Measurements from ENCODE around the gene FCN1. TPM values are rescaled to one million over a fixed set of nuclear protein-coding genes. Genes with fewer than 3 reads are reported as not detected.

The FCN1 gene
- polyA plus RNA-seq, 1 of the 3 experiments (the other 2 are of a cell fraction) = not detected

DNA sequence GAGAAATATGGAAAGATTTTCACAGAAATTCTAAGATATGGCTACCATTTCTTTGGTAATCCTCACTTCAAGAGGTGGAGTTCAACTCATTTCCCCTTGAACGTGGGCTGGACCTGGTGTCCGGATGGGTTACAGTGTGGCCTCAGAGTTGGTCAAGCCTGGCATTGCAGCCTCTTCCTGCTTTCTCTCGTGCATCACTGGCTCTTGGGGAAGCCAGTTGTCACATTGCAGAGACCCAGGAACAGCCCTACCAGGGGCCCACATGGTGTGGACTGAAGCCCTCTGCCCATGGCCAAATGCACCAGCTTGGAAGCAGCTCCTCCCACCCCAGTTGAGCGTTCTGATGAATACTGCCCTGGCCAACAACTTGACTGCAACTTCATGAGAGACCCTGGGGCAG is 47.7 kb upstream of the FCN1 start:
- H3K27me3 ChIP-seq (ENCODE audit: insufficient read depth) = no peaks in the 10 kb centered on the region
- H3K4me3 ChIP-seq (ENCODE audit: low read depth in 2 of 2, low read length in 1 of 2) = no peak overlapping the region
- WGBS (ENCODE audit: low lambda C conversion rate) = 16% methylated on average over 2 of the region's 4 CpGs
- no peaks in the 10 kb centered on the region for H3K36me3 ChIP-seq (replicated peaks in 1 of 2; ENCODE audit: control insufficient read depth in 1 of 2, insufficient read depth in 2 of 2, low read length in 1 of 2)
- H3K79me2 ChIP-seq (ENCODE audit: insufficient read depth) = no peaks in the 10 kb centered on the region
- H2AFZ ChIP-seq (ENCODE audit: low read depth) = no peak overlapping the region
- H3K9ac ChIP-seq = no peak overlapping the region
- ChIA-PET POLR2A (no interaction called here), CTCF (no interaction called here)
- no peaks in the 10 kb centered on the region for H3F3A ChIP-seq (replicated peaks; ENCODE audit: insufficient read depth)
- no peak overlapping the region for H3K27ac ChIP-seq (ENCODE audit: low read depth in 2 of 2, low read length in 1 of 2)
- no peaks in the 10 kb centered on the region for H3K9me2 ChIP-seq
- peaks cover 0 to 2% of the 10 kb centered on the region in 2 experiments; a peak in 1 of 4 replicates for H3K4me1 ChIP-seq (ENCODE audit: control insufficient read depth in 1 of 2, insufficient read depth in 2 of 2, low read depth in 1 of 2, low read length in 1 of 2)
- no peak for TF ChIP-seq EP300 (IDR thresholded peaks at IDR 0.05; ENCODE audit: borderline replicate concordance in 1 of 2, low read depth in 1 of 2, low read length in 1 of 2)
- no peak for TF ChIP-seq RCOR1 (IDR thresholded peaks at IDR 0.05; ENCODE audit: low read length)
- TF ChIP-seq, protein P1, sequence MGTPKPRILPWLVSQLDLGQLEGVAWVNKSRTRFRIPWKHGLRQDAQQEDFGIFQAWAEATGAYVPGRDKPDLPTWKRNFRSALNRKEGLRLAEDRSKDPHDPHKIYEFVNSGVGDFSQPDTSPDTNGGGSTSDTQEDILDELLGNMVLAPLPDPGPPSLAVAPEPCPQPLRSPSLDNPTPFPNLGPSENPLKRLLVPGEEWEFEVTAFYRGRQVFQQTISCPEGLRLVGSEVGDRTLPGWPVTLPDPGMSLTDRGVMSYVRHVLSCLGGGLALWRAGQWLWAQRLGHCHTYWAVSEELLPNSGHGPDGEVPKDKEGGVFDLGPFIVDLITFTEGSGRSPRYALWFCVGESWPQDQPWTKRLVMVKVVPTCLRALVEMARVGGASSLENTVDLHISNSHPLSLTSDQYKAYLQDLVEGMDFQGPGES (IDR thresholded peaks at IDR 0.05; ENCODE audit: low read depth, low read length) = no peak
- no peak for TF ChIP-seq USF1 (IDR thresholded peaks at IDR 0.05; ENCODE audit: borderline replicate concordance, low read depth)
- no peak for TF ChIP-seq NFIC (IDR thresholded peaks at IDR 0.05; ENCODE audit: borderline replicate concordance)
- no peak for TF ChIP-seq NRF1 (IDR thresholded peaks at IDR 0.05; ENCODE audit: low read depth, low read length)
- TF ChIP-seq FOSL2 (IDR thresholded peaks at IDR 0.05; ENCODE audit: borderline replicate concordance, low read depth) = no peak
- TF ChIP-seq MEF2A (IDR thresholded peaks at IDR 0.05; ENCODE audit: borderline replicate concordance, low read depth) = no peak
- no peak for TF ChIP-seq GATA2 (CRISPR knock-in tag; IDR thresholded peaks at IDR 0.05)
- no peak for TF ChIP-seq TEAD4 (IDR thresholded peaks at IDR 0.05; ENCODE audit: borderline replicate concordance, insufficient read depth)
- TF ChIP-seq FOXJ3 (CRISPR knock-in tag; IDR thresholded peaks at IDR 0.05) = no peak
- TF ChIP-seq GABPA (IDR thresholded peaks at IDR 0.05; ENCODE audit: low read depth) = no peak
- H3K4me2 ChIP-seq = no peak overlapping the region
- DNase-seq = no peak
- no peaks in the 10 kb centered on the region for H3K9me3 ChIP-seq
- H4K20me1 ChIP-seq (ENCODE audit: insufficient read depth) = no peaks in the 10 kb centered on the region

DNA sequence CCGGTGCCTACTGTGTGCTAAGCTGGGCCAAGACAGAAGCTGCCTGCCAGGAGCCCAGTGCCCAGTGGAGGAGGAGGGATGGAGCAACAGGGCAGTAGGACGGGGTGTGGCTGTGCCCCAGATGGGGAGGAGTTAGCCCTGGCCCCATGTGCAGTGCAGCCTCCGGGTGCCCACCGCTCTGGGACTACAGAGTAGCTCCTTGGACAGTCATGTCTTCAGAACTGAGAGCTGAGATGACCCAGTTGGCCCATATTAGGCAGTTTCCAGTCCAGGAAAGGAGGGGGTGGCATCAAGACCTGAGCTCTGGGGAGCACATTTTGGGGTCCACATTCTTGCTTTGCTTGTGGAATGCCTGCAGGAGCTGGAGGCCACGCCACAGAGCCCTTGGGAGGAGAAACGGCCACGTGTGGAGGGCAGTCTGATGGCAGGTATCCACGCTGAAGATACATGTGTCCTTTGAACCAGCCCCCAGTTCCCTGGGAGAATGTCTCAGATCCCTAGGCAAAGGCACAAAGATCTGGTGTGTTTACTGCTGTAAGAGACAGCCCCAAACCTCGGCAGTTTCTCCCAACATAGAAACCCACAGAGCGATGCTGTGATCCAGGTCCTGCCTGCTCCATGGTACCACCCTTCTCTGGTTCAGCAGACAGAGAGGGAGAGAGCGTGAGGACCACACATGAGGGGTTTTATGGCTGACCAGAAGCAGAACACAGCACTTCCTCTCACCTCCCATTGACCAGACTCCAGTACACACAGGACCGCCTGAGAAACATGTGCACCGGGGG is 46.8 kb upstream of the FCN1 start:
- Histone ChIP-seq H3K79me2 (ENCODE audit: insufficient read depth) (no peaks in the 10 kb centered on the region), H3K4me2 (no peak overlapping the region), H3K9ac (no peak overlapping the region), H3K27ac (ENCODE audit: low read depth in 2 of 2, low read length in 1 of 2) (no peak overlapping the region), H3K9me2 (no peaks in the 10 kb centered on the region), H2AFZ (ENCODE audit: low read depth) (no peak overlapping the region), H3K9me3 (no peaks in the 10 kb centered on the region), H3F3A (replicated peaks; ENCODE audit: insufficient read depth) (no peaks in the 10 kb centered on the region), H3K27me3 (ENCODE audit: insufficient read depth) (no peaks in the 10 kb centered on the region), H3K36me3 (replicated peaks in 1 of 2; ENCODE audit: control insufficient read depth in 1 of 2, insufficient read depth in 2 of 2, low read length in 1 of 2) (no peaks in the 10 kb centered on the region), H3K4me3 (ENCODE audit: low read depth in 2 of 2, low read length in 1 of 2) (no peak overlapping the region), H3K4me1 (ENCODE audit: control insufficient read depth in 1 of 2, insufficient read depth in 2 of 2, low read depth in 1 of 2, low read length in 1 of 2) (peaks cover 0 to 2% of the 10 kb centered on the region in 2 experiments; a peak in 1 of 4 replicates), H4K20me1 (ENCODE audit: insufficient read depth) (no peaks in the 10 kb centered on the region)
- POLR2A ChIA-PET = interaction anchor here (0.7 kb wide), 1 partner anchor 185 kb away, joined by 3 read pairs; no protein-coding TSS in a partner anchor
- no peak for DNase-seq
- CTCF ChIA-PET = interaction anchor here (1.0 kb wide), 1 partner anchor 9 kb away, joined by 3 read pairs; no protein-coding TSS in a partner anchor
- 51% methylated on average over 6 of the region's 13 CpGs for whole genome bisulfite sequencing (ENCODE audit: low lambda C conversion rate)
- TF ChIP-seq RFX5 (IDR thresholded peaks at IDR 0.05; ENCODE audit: low read length) = no peak
- TF ChIP-seq, protein P2, sequence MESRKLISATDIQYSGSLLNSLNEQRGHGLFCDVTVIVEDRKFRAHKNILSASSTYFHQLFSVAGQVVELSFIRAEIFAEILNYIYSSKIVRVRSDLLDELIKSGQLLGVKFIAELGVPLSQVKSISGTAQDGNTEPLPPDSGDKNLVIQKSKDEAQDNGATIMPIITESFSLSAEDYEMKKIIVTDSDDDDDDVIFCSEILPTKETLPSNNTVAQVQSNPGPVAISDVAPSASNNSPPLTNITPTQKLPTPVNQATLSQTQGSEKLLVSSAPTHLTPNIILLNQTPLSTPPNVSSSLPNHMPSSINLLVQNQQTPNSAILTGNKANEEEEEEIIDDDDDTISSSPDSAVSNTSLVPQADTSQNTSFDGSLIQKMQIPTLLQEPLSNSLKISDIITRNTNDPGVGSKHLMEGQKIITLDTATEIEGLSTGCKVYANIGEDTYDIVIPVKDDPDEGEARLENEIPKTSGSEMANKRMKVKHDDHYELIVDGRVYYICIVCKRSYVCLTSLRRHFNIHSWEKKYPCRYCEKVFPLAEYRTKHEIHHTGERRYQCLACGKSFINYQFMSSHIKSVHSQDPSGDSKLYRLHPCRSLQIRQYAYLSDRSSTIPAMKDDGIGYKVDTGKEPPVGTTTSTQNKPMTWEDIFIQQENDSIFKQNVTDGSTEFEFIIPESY (IDR thresholded peaks at IDR 0.05; ENCODE audit: borderline replicate concordance, low read depth) = no peak
- TF ChIP-seq, protein P3, sequence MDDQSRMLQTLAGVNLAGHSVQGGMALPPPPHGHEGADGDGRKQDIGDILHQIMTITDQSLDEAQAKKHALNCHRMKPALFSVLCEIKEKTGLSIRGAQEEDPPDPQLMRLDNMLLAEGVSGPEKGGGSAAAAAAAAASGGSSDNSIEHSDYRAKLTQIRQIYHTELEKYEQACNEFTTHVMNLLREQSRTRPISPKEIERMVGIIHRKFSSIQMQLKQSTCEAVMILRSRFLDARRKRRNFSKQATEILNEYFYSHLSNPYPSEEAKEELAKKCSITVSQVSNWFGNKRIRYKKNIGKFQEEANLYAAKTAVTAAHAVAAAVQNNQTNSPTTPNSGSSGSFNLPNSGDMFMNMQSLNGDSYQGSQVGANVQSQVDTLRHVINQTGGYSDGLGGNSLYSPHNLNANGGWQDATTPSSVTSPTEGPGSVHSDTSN (IDR thresholded peaks at IDR 0.05) = no peak
- TF ChIP-seq REST (IDR thresholded peaks at IDR 0.05; ENCODE audit: low read depth, low read length) = no peak
- no peak for TF ChIP-seq EP300 (IDR thresholded peaks at IDR 0.05; ENCODE audit: borderline replicate concordance in 1 of 2, low read depth in 1 of 2, low read length in 1 of 2)
- TF ChIP-seq RAD21 (IDR thresholded peaks at IDR 0.05; ENCODE audit: low read length) = no peak
- TF ChIP-seq MEF2A (IDR thresholded peaks at IDR 0.05; ENCODE audit: borderline replicate concordance, low read depth) = no peak
- TF ChIP-seq TEAD4 (IDR thresholded peaks at IDR 0.05; ENCODE audit: borderline replicate concordance, insufficient read depth) = no peak

All from SK-N-SH (cell line).